ENCODE data around the gene TBL3.

DNA sequence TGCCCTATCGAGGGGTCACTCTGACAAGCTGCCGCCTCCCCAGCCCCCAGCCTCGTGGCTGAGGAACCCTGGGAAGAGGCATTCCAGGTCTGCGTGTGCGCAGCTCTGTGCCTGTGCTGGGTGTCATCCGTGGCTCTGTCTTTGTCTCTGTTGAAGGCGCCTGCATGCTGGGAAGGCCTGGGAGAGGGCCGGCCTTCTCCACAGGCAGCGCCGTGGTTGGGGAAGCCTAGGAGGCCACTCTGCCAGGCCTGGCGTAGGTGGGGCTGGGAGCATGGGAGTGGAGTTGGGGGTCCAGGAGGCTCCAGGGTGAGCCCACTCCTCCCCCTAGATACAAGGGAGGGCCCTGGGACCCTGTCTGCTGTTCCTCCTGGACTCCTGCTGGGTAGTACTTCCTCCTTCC is 58.2 kb downstream of the TBL3 start:
- TF ChIP-seq, protein P1, sequence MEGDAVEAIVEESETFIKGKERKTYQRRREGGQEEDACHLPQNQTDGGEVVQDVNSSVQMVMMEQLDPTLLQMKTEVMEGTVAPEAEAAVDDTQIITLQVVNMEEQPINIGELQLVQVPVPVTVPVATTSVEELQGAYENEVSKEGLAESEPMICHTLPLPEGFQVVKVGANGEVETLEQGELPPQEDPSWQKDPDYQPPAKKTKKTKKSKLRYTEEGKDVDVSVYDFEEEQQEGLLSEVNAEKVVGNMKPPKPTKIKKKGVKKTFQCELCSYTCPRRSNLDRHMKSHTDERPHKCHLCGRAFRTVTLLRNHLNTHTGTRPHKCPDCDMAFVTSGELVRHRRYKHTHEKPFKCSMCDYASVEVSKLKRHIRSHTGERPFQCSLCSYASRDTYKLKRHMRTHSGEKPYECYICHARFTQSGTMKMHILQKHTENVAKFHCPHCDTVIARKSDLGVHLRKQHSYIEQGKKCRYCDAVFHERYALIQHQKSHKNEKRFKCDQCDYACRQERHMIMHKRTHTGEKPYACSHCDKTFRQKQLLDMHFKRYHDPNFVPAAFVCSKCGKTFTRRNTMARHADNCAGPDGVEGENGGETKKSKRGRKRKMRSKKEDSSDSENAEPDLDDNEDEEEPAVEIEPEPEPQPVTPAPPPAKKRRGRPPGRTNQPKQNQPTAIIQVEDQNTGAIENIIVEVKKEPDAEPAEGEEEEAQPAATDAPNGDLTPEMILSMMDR (IDR thresholded peaks at IDR 0.05 in 2 of 3, conservative IDR thresholded peaks at IDR 0.05 in 1 of 3; ENCODE audit: borderline replicate concordance in 1 of 3, insufficient read depth in 1 of 3, low read depth in 2 of 3, low read length in 2 of 3) = no peak
- TF ChIP-seq MAX (IDR thresholded peaks at IDR 0.05) (no peak), POLR2A (IDR thresholded peaks at IDR 0.05; ENCODE audit: borderline replicate concordance, extremely low read depth, insufficient read depth, insufficient read length) (no peak), JUND (IDR thresholded peaks at IDR 0.05) (no peak), EZH2phosphoT487 (IDR thresholded peaks at IDR 0.05; ENCODE audit: borderline replicate concordance) (no peak), POLR2AphosphoS5 (IDR thresholded peaks at IDR 0.05; ENCODE audit: low read depth, low read length) (no peak), EZH2 (IDR thresholded peaks at IDR 0.05) (no peak), RAD21 (IDR thresholded peaks at IDR 0.05; ENCODE audit: low read depth) (no peak), ATF3 (IDR thresholded peaks at IDR 0.05) (no peak), ZNF274 (IDR thresholded peaks at IDR 0.05; ENCODE audit: low read depth, low read length) (no peak), SRF (IDR thresholded peaks at IDR 0.05; ENCODE audit: low read depth) (no peak), TCF7L2 (IDR thresholded peaks at IDR 0.05; ENCODE audit: borderline replicate concordance, extremely low read depth, insufficient read depth, insufficient read length) (no peak), ZBTB33 (IDR thresholded peaks at IDR 0.05; ENCODE audit: extremely low read depth, insufficient replicate concordance, low read length) (no peak), SP1 (IDR thresholded peaks at IDR 0.05; ENCODE audit: low read depth) (no peak)

All from HCT116 (cell line).